ENCODE data around the gene ZNF668. TPM values are rescaled to one million over a fixed set of nuclear protein-coding genes. Genes with fewer than 3 reads are reported as not detected.

The ZNF668 gene
- total and polyA plus RNA-seq, 12 donors, result 2.4 to 29.5 (median 11.5) TPM

DNA sequence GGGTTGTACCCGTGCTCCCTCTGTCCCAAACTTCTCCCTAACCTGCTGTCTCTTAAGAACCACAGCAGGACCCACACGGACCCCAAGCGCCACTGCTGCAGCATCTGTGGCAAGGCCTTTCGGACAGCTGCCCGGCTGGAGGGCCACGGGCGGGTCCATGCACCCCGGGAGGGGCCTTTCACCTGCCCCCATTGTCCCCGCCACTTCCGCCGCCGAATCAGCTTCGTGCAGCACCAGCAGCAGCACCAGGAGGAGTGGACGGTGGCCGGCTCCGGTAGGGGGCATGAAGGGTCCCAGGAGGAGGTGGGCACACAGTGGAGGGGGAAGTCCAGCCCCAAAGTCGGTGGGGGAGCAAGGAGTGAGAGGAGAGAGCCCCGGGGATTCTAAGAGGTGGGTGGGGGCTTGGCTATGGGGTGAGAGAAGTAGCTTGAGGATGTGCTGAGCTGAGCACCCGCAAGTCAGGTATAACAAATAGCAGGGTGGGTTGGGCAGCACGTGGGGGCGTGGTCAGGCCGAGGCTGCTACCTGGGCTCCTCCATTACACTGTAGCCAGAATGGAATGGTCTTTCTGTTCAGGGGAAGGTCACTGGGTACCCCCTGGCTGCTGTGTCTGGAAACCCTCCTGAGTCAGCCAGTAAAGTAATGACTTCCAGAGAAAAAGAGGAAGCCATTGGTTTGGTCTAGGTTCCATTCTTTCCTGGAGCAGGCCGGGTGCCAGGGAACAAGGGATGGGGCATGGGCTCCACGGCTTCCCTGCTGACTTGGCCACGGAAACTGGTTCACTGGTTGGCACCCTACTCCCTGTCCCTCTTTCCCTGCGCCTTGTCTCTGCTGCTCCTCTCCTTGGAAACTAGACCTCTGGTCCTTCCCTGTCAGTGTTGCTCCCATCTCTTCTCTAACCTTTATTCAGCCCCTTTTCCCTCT, 7.7 kb upstream of the ZNF668 start:
- Histone ChIP-seq H3K9me3 (replicated peaks in 1 of 3) (no peaks in the 10 kb centered on the region), H3K4me1 (replicated peaks in 1 of 2) (no peaks in the 10 kb centered on the region), H3K27ac (no peak overlapping the region), H3K36me3 (replicated peaks in 1 of 2) (peaks cover 0 to 46% of the 10 kb centered on the region in 2 donors), H3K27me3 (no peaks in the 10 kb centered on the region), H3K4me3 (no peak overlapping the region)
- intact Hi-C loops (cut with DNase I), result loop anchor here in 1 of 2 donors (10.0 kb wide), 1 partner anchor 63 kb away; no protein-coding TSS in a partner anchor
- DNase-seq, result peak in 2 of 7 donors; percentile 32 to 33
- TF ChIP-seq, protein P1, sequence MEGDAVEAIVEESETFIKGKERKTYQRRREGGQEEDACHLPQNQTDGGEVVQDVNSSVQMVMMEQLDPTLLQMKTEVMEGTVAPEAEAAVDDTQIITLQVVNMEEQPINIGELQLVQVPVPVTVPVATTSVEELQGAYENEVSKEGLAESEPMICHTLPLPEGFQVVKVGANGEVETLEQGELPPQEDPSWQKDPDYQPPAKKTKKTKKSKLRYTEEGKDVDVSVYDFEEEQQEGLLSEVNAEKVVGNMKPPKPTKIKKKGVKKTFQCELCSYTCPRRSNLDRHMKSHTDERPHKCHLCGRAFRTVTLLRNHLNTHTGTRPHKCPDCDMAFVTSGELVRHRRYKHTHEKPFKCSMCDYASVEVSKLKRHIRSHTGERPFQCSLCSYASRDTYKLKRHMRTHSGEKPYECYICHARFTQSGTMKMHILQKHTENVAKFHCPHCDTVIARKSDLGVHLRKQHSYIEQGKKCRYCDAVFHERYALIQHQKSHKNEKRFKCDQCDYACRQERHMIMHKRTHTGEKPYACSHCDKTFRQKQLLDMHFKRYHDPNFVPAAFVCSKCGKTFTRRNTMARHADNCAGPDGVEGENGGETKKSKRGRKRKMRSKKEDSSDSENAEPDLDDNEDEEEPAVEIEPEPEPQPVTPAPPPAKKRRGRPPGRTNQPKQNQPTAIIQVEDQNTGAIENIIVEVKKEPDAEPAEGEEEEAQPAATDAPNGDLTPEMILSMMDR (IDR thresholded peaks at IDR 0.05), result no peak
- TF ChIP-seq POLR2A (IDR thresholded peaks at IDR 0.05), result no peak
- WGBS, 4 donors, result 85 to 87% (median 85%) methylated on average over 17 to 26 of the region's 26 CpGs

DNA sequence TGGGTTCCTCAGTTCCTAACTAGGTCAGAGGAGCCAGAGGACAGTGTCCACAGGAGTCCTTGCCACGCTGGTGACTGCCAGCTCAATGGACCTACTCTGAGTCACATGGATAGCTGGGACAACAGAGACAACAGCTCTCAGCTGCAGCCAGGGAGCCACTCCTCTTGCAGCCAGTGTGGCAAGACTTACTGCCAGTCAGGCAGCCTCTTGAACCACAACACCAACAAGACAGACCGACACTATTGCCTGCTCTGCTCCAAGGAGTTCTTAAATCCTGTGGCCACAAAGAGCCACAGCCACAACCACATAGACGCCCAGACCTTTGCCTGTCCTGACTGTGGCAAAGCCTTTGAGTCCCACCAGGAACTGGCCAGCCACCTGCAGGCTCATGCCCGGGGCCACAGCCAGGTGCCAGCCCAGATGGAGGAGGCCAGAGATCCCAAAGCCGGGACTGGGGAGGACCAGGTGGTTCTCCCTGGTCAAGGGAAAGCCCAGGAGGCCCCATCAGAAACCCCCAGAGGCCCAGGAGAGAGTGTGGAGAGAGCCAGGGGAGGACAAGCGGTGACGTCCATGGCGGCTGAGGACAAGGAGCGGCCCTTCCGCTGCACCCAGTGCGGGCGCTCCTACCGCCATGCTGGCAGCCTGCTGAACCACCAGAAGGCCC, 6.8 kb upstream of the ZNF668 start:
- 87 to 95% (median 93%) methylated on average over 3 to 13 of the region's 13 CpGs for WGBS, 4 donors
- peaks cover 0 to 51% of the 10 kb centered on the region in 2 donors for H3K36me3 ChIP-seq (replicated peaks in 1 of 2)
- H3K27ac ChIP-seq, result no peak overlapping the region
- intact Hi-C loops (cut with DNase I), result loop anchor here in 1 of 2 donors (10.0 kb wide), 1 partner anchor 64 kb away; no protein-coding TSS in a partner anchor
- no peak overlapping the region for H3K4me3 ChIP-seq
- no peak for DNase-seq
- H3K4me1 ChIP-seq (replicated peaks in 1 of 2), result no peaks in the 10 kb centered on the region
- no peak for TF ChIP-seq POLR2A (IDR thresholded peaks at IDR 0.05)
- TF ChIP-seq, protein P1 (IDR thresholded peaks at IDR 0.05), result no peak
- H3K9me3 ChIP-seq (replicated peaks in 1 of 3), result no peaks in the 10 kb centered on the region
- no peaks in the 10 kb centered on the region for H3K27me3 ChIP-seq

DNA sequence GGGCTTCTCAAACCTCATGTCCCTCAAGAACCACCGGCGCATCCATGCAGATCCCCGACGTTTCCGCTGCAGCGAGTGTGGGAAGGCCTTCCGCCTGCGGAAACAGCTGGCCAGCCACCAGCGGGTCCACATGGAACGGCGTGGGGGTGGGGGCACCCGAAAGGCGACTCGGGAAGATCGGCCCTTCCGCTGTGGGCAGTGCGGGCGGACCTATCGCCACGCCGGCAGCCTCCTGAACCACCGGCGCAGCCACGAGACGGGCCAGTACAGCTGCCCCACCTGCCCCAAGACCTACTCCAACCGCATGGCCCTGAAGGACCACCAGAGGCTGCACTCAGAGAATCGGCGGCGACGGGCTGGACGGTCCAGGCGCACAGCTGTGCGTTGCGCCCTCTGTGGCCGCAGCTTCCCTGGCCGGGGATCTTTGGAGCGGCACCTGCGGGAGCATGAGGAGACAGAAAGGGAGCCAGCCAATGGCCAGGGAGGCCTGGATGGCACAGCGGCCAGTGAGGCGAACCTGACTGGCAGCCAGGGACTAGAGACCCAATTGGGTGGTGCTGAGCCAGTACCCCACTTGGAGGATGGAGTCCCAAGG, 6.1 kb upstream of the ZNF668 start:
- DNase-seq, result peak in 2 of 7 donors; percentile 18 to 29
- intact Hi-C loops (cut with DNase I), result loop anchor here in 1 of 2 donors (10.0 kb wide), 1 partner anchor 65 kb away; no protein-coding TSS in a partner anchor
- H3K27me3 ChIP-seq, result no peaks in the 10 kb centered on the region
- peaks cover 0 to 6% of the 10 kb centered on the region in 2 donors for H3K4me1 ChIP-seq (replicated peaks in 1 of 2)
- H3K27ac ChIP-seq, result no peak overlapping the region
- H3K4me3 ChIP-seq, result no peak overlapping the region
- no peaks in the 10 kb centered on the region for H3K9me3 ChIP-seq (replicated peaks in 1 of 3)
- no peak for TF ChIP-seq POLR2A (IDR thresholded peaks at IDR 0.05)
- TF ChIP-seq, protein P1 (IDR thresholded peaks at IDR 0.05), result no peak
- WGBS, 4 donors, result 93 to 99% (median 96%) methylated on average over 11 to 40 of the region's 40 CpGs
- peaks cover 0 to 51% of the 10 kb centered on the region in 2 donors for H3K36me3 ChIP-seq (replicated peaks in 1 of 2)
